Nephron progenitor cell (in vitro differentiated cells): ENCODE results near the gene CBARP.

ENCODE experiments used
- DNase-seq: peaks from one replicate; pipeline ENCODE4 v3.0.0; 2021
- H3K27ac Mint-ChIP-seq: 2 replicates; pipeline ENCODE4 v1.8.0; 2021; ENCODE audit warnings: mild to moderate bottlenecking, moderate library complexity, mixed read lengths
- H3K27me3 Mint-ChIP-seq: 2 replicates; pipeline ENCODE4 v1.8.0; 2021; ENCODE audit warnings: mild to moderate bottlenecking, low read depth, mixed read lengths; ENCODE audit not compliant: poor library complexity
- H3K36me3 Mint-ChIP-seq: 2 replicates; pipeline ENCODE4 v1.8.0; 2021; ENCODE audit warnings: low read depth, mixed read lengths
- H3K4me1 Mint-ChIP-seq: 2 replicates; pipeline ENCODE4 v1.8.0; 2021; ENCODE audit warnings: mixed read lengths
- H3K4me3 Mint-ChIP-seq: 2 replicates; pipeline ENCODE4 v1.8.0; 2021; ENCODE audit warnings: mild to moderate bottlenecking, moderate library complexity, mixed read lengths
- H3K9me3 Mint-ChIP-seq: 2 replicates; pipeline ENCODE4 v1.8.0; 2021; ENCODE audit warnings: mild to moderate bottlenecking, moderate library complexity, mixed read lengths
- CTCF ChIP-seq: fragments of 200-600 bp; sonication (generic); IDR thresholded peaks from 2 replicates; pipeline ENCODE4 v1.5.0; 2021; ENCODE audit warnings: antibody characterized with exemption

CBARP gene

GRCh38 chr19:1243768-1244692 is 6.2 kb upstream of the CBARP start:
- Mint-ChIP-seq H3K9me3 (no peaks in the 10 kb centered on the region), H3K27ac (no peak overlapping the region), H3K4me3 (peak overlapping the region; percentile 60), H3K36me3 (no peaks in the 10 kb centered on the region), H3K27me3 (no peaks in the 10 kb centered on the region), H3K4me1 (peaks cover 30% of the 10 kb centered on the region)
- DNase-seq, result peak; percentile 89
- TF ChIP-seq CTCF, result peak; percentile 87

GRCh38 chr19:1241417-1242095 is 3.8 kb upstream of the CBARP start, which contains the start of gene ATP5F1D:
ATP5F1D (plus strand) TSS chr19:1241751; CDS start chr19:1241851, 100 bp downstream.
- no peaks in the 10 kb centered on the region for H3K9me3 Mint-ChIP-seq
- DNase-seq, result peak; percentile 90
- no peak for TF ChIP-seq CTCF

GRCh38 chr19:1240925-1241324 is 3.1 kb upstream of the CBARP start:
- Mint-ChIP-seq H3K27me3 (no peaks in the 10 kb centered on the region), H3K27ac (no peak overlapping the region), H3K4me1 (peaks cover 34% of the 10 kb centered on the region), H3K9me3 (no peaks in the 10 kb centered on the region), H3K4me3 (peak overlapping the region; percentile 78), H3K36me3 (no peaks in the 10 kb centered on the region)
- TF ChIP-seq CTCF, result no peak
- DNase-seq, result no peak

More at GRCh38 chr19:1241417-1242095, 3.8 kb upstream of the CBARP start, which contains the start of gene ATP5F1D:
- H3K36me3 Mint-ChIP-seq, result no peaks in the 10 kb centered on the region
- peak within 1 kb of the TSS; percentile 84 for H3K4me3 Mint-ChIP-seq
- H3K27me3 Mint-ChIP-seq, result no peaks in the 10 kb centered on the region
- H3K27ac Mint-ChIP-seq, result no peak within 1 kb of the TSS
- H3K4me1 Mint-ChIP-seq, result peaks cover 36% of the 10 kb centered on the region

GRCh38 chr19:1239796-1240737 is 2.3 kb upstream of the CBARP start:
- Mint-ChIP-seq H3K9me3 (no peaks in the 10 kb centered on the region), H3K4me3 (peak overlapping the region; percentile 82), H3K27me3 (no peaks in the 10 kb centered on the region), H3K36me3 (no peaks in the 10 kb centered on the region), H3K4me1 (peaks cover 34% of the 10 kb centered on the region), H3K27ac (no peak overlapping the region)
- TF ChIP-seq CTCF, result peak; percentile 75
- peak; percentile 96 for DNase-seq

GRCh38 chr19:1239420-1239795 is 1.6 kb upstream of the CBARP start:
- H3K9me3 Mint-ChIP-seq, result no peaks in the 10 kb centered on the region
- TF ChIP-seq CTCF, result no peak
- no peaks in the 10 kb centered on the region for H3K36me3 Mint-ChIP-seq
- DNase-seq, result no peak
- no peaks in the 10 kb centered on the region for H3K27me3 Mint-ChIP-seq
- peak overlapping the region; percentile 82 for H3K4me3 Mint-ChIP-seq
- H3K4me1 Mint-ChIP-seq, result peaks cover 29% of the 10 kb centered on the region
- no peak overlapping the region for H3K27ac Mint-ChIP-seq
